CD4-positive, alpha-beta T cell (primary cell): Measurements from ENCODE around the gene LYST. TPM values are rescaled to one million over a fixed set of nuclear protein-coding genes. Genes with fewer than 3 reads are reported as not detected.

ENCODE experiments used
- ATAC-seq: fragments of 200-7000 bp; cut with Tn5 transposase; one replicate; pipeline ENCODE4 v1.10.0; 2022; ENCODE audit warnings: mild to moderate bottlenecking; ENCODE audit not compliant: poor library complexity
- CTCF ChIA-PET: fragments of 350-600 bp; sonication (Branson Sonifier 250); formaldehyde crosslinking; loops from one replicate; lab custom pipeline; 2021; ENCODE audit warnings: antibody characterized with exemption, inconsistent platforms; lab: Charles Lee
- POLR2A ChIA-PET: fragments of 350-600 bp; sonication (Branson Sonifier 250); formaldehyde crosslinking; loops from one replicate; lab custom pipeline; 2021; ENCODE audit warnings: antibody characterized with exemption, inconsistent platforms; lab: Charles Lee
- DNase-seq, 14 experiments: peaks; one replicate each; pipeline ENCODE4 v3.0.0-alpha.2; 2013 to 2020; ENCODE audit warnings: mixed read lengths in 2 of 14
- H3K27ac ChIP-seq, 2 donors: one replicate each; pipeline versions ENCODE4 v1.5.1 to v1.7.0; 2013; ENCODE audit warnings: low read length in 2 of 2, low read depth in 1 of 2, mild to moderate bottlenecking in 1 of 2
- H3K27me3 ChIP-seq, 2 experiments: 1 replicate in 1 of 2; 2 replicates in 1 of 2; pipeline versions ENCODE4 v1.6.1 to v1.7.0; 2013; ENCODE audit warnings: low read length in 2 of 2, control low read depth in 1 of 2, mild to moderate bottlenecking in 1 of 2, moderate library complexity in 1 of 2; ENCODE audit not compliant: insufficient read depth in 2 of 2, control insufficient read depth in 1 of 2
- H3K36me3 ChIP-seq: one replicate; pipeline ENCODE4 v1.6.1; 2013; ENCODE audit warnings: low read length, control low read depth; ENCODE audit not compliant: insufficient read depth
- H3K4me1 ChIP-seq: one replicate; pipeline ENCODE4 v1.6.1; 2013; ENCODE audit warnings: low read length, control low read depth; ENCODE audit not compliant: insufficient read depth
- H3K4me3 ChIP-seq: one replicate; pipeline ENCODE4 v1.5.1; 2013; ENCODE audit warnings: mild to moderate bottlenecking, low read length, moderate library complexity
- H3K9me3 ChIP-seq, 2 experiments: 1 replicate in 1 of 2; 2 replicates in 1 of 2; pipeline versions ENCODE4 v1.6.1 to v1.7.0; 2013; ENCODE audit warnings: low read length in 2 of 2, mild to moderate bottlenecking in 2 of 2, control low read depth in 1 of 2, moderate library complexity in 1 of 2; ENCODE audit not compliant: control insufficient read depth in 1 of 2, insufficient read depth in 1 of 2
- H3K27ac Mint-ChIP-seq: one replicate; pipeline ENCODE4 v1.8.0; 2020; ENCODE audit warnings: mixed read lengths
- H3K27me3 Mint-ChIP-seq: one replicate; pipeline ENCODE4 v1.8.0; 2021; ENCODE audit warnings: mixed read lengths
- H3K36me3 Mint-ChIP-seq: one replicate; pipeline ENCODE4 v1.8.0; 2021; ENCODE audit warnings: low read depth, mixed read lengths
- H3K4me1 Mint-ChIP-seq: one replicate; pipeline ENCODE4 v1.8.0; 2021; ENCODE audit warnings: low read depth, mixed read lengths
- H3K4me3 Mint-ChIP-seq: one replicate; pipeline ENCODE4 v1.8.0; 2020; ENCODE audit warnings: mild to moderate bottlenecking, mixed read lengths
- H3K9me3 Mint-ChIP-seq: one replicate; pipeline ENCODE4 v1.8.0; 2020; ENCODE audit warnings: mixed read lengths
- CTCF ChIP-seq: fragments of 200-600 bp; IDR thresholded peaks from one replicate; pipeline ENCODE4 v1.8.0; 2022; ENCODE audit warnings: antibody characterized with exemption, mild to moderate bottlenecking
- intact Hi-C, 2 experiments: fragments of 100-400 bp; cut with DNase I in 1 of 2; cut with micrococcal nuclease in 1 of 2; formaldehyde crosslinking; loops; one replicate each; pipeline versions ENCODE4 v1.15.1 to v1.9.0; 2023 to 2025; cut with DNase I, micrococcal nuclease
- total RNA-seq, 174 experiments: library from RNA in 2 of 174; stranded (reverse) in 2 of 174; gene quantifications; one replicate each; pipeline ENCODE4 v1.2.3 and lab custom pipeline; 2021 to 2026

Gene LYST
- total RNA-seq, 2 experiments from 2014 or later, result 24.9 to 26.8 TPM

DNA sequence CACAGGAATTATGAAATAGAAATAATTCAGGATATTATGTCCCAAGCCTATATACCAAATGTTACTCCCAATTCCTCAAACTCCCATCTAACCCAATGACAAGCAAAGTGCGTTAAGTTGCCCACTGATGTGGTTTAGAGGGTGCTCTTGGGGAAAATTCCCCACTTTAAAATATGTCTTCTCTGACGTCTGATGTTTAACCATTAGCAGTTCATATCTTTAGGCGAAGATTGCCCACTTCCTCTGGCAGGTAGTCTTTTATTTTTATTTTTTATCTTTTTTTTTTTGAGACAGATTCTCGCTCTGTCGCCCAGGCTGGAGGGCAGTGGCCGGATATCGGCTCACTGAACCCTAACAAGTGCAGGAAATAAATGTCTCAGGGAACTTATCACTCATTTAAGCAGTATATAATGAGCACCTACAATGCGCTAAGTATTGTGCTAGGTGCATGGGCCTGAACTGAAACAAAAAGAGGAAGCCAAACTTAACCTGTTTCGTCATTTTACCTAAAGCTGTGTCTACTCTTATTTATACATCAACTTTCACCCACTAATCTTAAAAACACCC is 1.3 kb upstream of the LYST start:
- Mint-ChIP-seq H3K9me3 (no peaks in the 10 kb centered on the region), H3K27me3 (no peaks in the 10 kb centered on the region), H3K4me1 (peaks cover 54% of the 10 kb centered on the region), H3K36me3 (peaks cover 17% of the 10 kb centered on the region), H3K4me3 (peak overlapping the region; percentile 98), H3K27ac (peak overlapping the region; percentile 98)
- Histone ChIP-seq H3K4me3 (peak overlapping the region; percentile 77), H3K9me3 (no peaks in the 10 kb centered on the region), H3K27ac (peak overlapping the region; percentile 95 to 99), H3K4me1 (peaks cover 37% of the 10 kb centered on the region), H3K36me3 (no peaks in the 10 kb centered on the region), H3K27me3 (no peaks in the 10 kb centered on the region)
- TF ChIP-seq CTCF, result no peak
- CTCF ChIA-PET, result interaction anchor here (4.6 kb wide), 1 partner anchor 105 kb away, joined by 41 read pairs; no protein-coding TSS in a partner anchor
- DNase-seq, result peak in 12 of 14 experiments; percentile 10 to 92 (median 46)
- intact Hi-C loops, result loop anchor here (1.0 to 10.0 kb wide), 8 partner anchors 21 to 929 kb away; partner anchors contain the start of genes B3GALNT2 (in 2 of the 2), ERO1B (in 1 of the 2) and MTR (in 1 of the 2)
- ATAC-seq, result peak; percentile 53
- POLR2A ChIA-PET, result interaction anchor here (0.8 to 3.8 kb wide), 12 partner anchors 9 to 363 kb away, joined by 3 to 48 read pairs (median 10); partner anchors contain the start of gene B3GALNT2

DNA sequence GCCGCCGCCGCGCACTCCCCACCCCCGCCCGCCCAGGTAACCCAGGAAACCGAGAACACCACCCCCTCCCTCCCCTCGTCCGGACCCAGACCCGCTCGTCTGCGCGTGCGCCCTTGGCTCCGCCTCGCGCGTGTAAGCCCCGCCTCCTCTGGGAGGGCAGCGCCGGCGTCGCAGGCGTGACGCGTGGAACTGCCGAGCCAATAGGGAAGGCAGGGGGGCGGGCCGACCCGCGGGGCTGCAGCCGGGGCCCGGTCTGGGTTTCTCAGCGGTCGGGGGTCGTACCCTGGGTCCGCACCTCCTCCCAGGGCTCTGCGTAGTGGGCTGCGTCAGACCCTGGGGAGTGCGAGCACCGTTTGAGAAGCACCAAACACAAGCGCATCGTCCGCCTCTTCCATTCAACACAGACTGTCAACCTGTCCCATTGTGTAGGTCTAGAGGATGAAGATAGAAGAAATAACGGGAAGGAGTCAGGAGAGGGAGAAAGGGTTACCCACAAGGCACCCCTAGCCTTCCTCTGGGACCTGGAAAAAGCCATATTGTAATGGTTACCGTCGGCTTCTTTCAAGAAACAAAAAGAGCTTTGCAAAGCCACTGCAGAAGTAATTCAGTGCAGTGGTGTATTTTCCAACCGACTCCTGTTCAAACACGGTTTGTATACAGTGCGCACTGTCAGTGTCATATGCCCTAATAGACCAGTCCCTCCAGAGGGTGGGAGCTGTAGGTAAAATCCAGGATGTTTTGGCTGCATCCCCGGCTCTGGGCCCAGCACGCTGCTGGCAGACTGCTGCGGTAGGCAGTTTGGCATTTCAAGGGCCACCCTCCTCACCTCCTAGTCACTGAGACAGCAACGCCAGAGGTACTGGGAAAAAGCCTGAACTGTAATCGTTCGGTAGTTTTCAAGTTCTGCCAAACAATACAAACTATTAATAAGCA is 473 bp upstream of the LYST start:
- DNase-seq, result peak; percentile 95 to 99 (median 98)
- H3K36me3 ChIP-seq, result no peaks in the 10 kb centered on the region
- Mint-ChIP-seq H3K9me3 (no peaks in the 10 kb centered on the region), H3K36me3 (peaks cover 17% of the 10 kb centered on the region), H3K27ac (peak overlapping the region; percentile 98), H3K4me3 (peak overlapping the region; percentile 98), H3K27me3 (no peaks in the 10 kb centered on the region), H3K4me1 (peaks cover 55% of the 10 kb centered on the region)
- ChIA-PET CTCF (interaction anchor here (0.9 to 4.6 kb wide), 7 partner anchors 12 to 363 kb away, joined by 3 to 41 read pairs (median 4); partner anchors contain the start of gene B3GALNT2), POLR2A (interaction anchor here (0.8 to 3.8 kb wide), 15 partner anchors 9 to 363 kb away, joined by 3 to 48 read pairs (median 9); partner anchors contain the start of gene B3GALNT2)
- ATAC-seq, result peak; percentile 66
- peak overlapping the region; percentile 87 for H3K4me3 ChIP-seq
- H3K27ac ChIP-seq, result peak overlapping the region; percentile 95 to 99
- no peak for TF ChIP-seq CTCF
- peaks cover 44% of the 10 kb centered on the region for H3K4me1 ChIP-seq
- H3K27me3 ChIP-seq, result no peaks in the 10 kb centered on the region
- no peaks in the 10 kb centered on the region for H3K9me3 ChIP-seq
- intact Hi-C loops, result loop anchor here (1.0 to 10.0 kb wide), 7 partner anchors 55 to 930 kb away; partner anchors contain the start of genes B3GALNT2 (in 2 of the 2), ERO1B (in 1 of the 2) and MTR (in 1 of the 2)
